Fibroblast of skin of left biceps (primary cell): ENCODE measurements around the gene AIDA.

Source experiments
- DNase-seq, 2 experiments: peaks; one replicate each; pipeline ENCODE4 v3.0.0-alpha.2; 2013; ENCODE audit warnings: low read depth in 2 of 2

AIDA gene

GRCh38 chr1:222643938-222644635, 68.2 kb downstream of the AIDA start:
- peak; percentile 96 to 97 for DNase-seq

GRCh38 chr1:222643606-222643937, 68.7 kb downstream of the AIDA start:
- DNase-seq, result peak in 1 of 2 experiments; percentile 1

- DNase-seq, result no peak
Observed at GRCh38 chr1:222642468-222642867, 69.8 kb downstream of the AIDA start.

- no peak for DNase-seq
Observed at GRCh38 chr1:222641269-222641948, 70.9 kb downstream of the AIDA start.

- peak; percentile 66 to 67 for DNase-seq
Observed at GRCh38 chr1:222634180-222635013, 77.9 kb downstream of the AIDA start.

- DNase-seq, result no peak
Observed at GRCh38 chr1:222632749-222633148, 79.5 kb downstream of the AIDA start.

GRCh38 chr1:222631611-222632208, 80.6 kb downstream of the AIDA start:
- DNase-seq, result no peak

- no peak for DNase-seq
Observed at GRCh38 chr1:222629921-222630535, 82.3 kb downstream of the AIDA start.

GRCh38 chr1:222627232-222627631, 85.1 kb downstream of the AIDA start:
- no peak for DNase-seq

- no peak for DNase-seq
Observed at GRCh38 chr1:222624214-222624613, 88.1 kb downstream of the AIDA start.

- no peak for DNase-seq
Observed at GRCh38 chr1:222623458-222623857, 88.8 kb downstream of the AIDA start.

- no peak for DNase-seq
Observed at GRCh38 chr1:222622765-222623164, 89.5 kb downstream of the AIDA start.

GRCh38 chr1:222620566-222620965, 91.7 kb downstream of the AIDA start:
- DNase-seq, result no peak

GRCh38 chr1:222618880-222619596, 93.3 kb downstream of the AIDA start:
- DNase-seq, result no peak
